IMR-90 (cell line): ENCODE results near the gene RFX1. TPM values are rescaled to one million over a fixed set of nuclear protein-coding genes. Genes with fewer than 3 reads are reported as not detected.

Source experiments
- ATAC-seq: fragments of 200-7000 bp; cut with Tn5 transposase; 2 replicates; pipeline ENCODE4 v1.9.1; 2020; ENCODE audit warnings: low read depth, mild to moderate bottlenecking, moderate library complexity
- BruUV-seq: library from RNA; stranded (reverse); fragments of 400-500 nt; replicated peaks from 2 replicates; lab custom pipeline; 2021; lab: Mats Ljungman, UMichigan
- CTCF ChIA-PET: fragments of 300-600 bp; formaldehyde crosslinking; extraction: SDS; loops from one replicate; lab custom pipeline; 2021; ENCODE audit warnings: antibody characterized with exemption; lab: Yijun Ruan, JAX
- POLR2A ChIA-PET: fragments of 300-600 bp; sonication (Branson Sonifier 250); formaldehyde crosslinking; loops from one replicate; lab custom pipeline; 2022; ENCODE audit warnings: antibody characterized with exemption; ENCODE audit not compliant: unreplicated experiment; lab: Charles Lee
- DNase-seq: peaks from one replicate; pipeline ENCODE4 v3.0.0; 2013
- H2AFZ ChIP-seq: replicated peaks from 2 replicates; pipeline ENCODE3; 2013; ENCODE audit warnings: low read length, mild to moderate bottlenecking; ENCODE audit not compliant: poor library complexity
- H2AK5ac ChIP-seq: 2 replicates; pipeline ENCODE4 v1.6.1; 2013; ENCODE audit warnings: low read depth, low read length, inconsistent platforms
- H2AK9ac ChIP-seq: replicated peaks from 2 replicates; pipeline ENCODE3; 2013; ENCODE audit warnings: mild to moderate bottlenecking, low read depth, low read length, moderate library complexity; ENCODE audit not compliant: poor library complexity
- H2BK120ac ChIP-seq: 2 replicates; pipeline ENCODE4 v1.6.1; 2013; ENCODE audit warnings: low read depth, low read length, inconsistent platforms
- H2BK15ac ChIP-seq: 3 replicates; pipeline ENCODE4 v1.6.1; 2013; ENCODE audit warnings: low read depth, low read length, inconsistent platforms
- H2BK20ac ChIP-seq: 2 replicates; pipeline ENCODE4 v1.6.1; 2013; ENCODE audit warnings: low read depth, mild to moderate bottlenecking, inconsistent platforms, low read length, moderate library complexity
- H2BK5ac ChIP-seq: 2 replicates; pipeline ENCODE4 v1.6.1; 2013; ENCODE audit warnings: mild to moderate bottlenecking, low read depth, low read length, inconsistent platforms; ENCODE audit not compliant: poor library complexity, severe bottlenecking
- H3K14ac ChIP-seq: replicated peaks from 2 replicates; pipeline ENCODE4 v1.6.1; 2013; ENCODE audit warnings: low read depth, low read length, inconsistent platforms
- H3K18ac ChIP-seq: 2 replicates; pipeline ENCODE4 v1.6.1; 2013; ENCODE audit warnings: low read depth, low read length, control low read depth
- H3K23ac ChIP-seq: 2 replicates; pipeline ENCODE4 v1.6.1; 2013; ENCODE audit warnings: low read depth, low read length, inconsistent platforms
- H3K27ac ChIP-seq: 2 replicates; pipeline ENCODE4 v1.5.1; 2013; ENCODE audit warnings: mild to moderate bottlenecking, control low read depth, low read length; ENCODE audit not compliant: insufficient read depth
- H3K27me3 ChIP-seq: 2 replicates; pipeline ENCODE4 v1.6.1; 2013; ENCODE audit warnings: low read length; ENCODE audit not compliant: control insufficient read depth, insufficient read depth
- H3K36me3 ChIP-seq: 2 replicates; pipeline ENCODE4 v1.6.1; 2013; ENCODE audit warnings: low read length, mixed read lengths; ENCODE audit not compliant: control insufficient read depth, insufficient read depth
- H3K4ac ChIP-seq: 2 replicates; pipeline ENCODE4 v1.6.1; 2013; ENCODE audit warnings: low read depth, low read length, inconsistent platforms
- H3K4me1 ChIP-seq: 2 replicates; pipeline ENCODE4 v1.6.1; 2013; ENCODE audit warnings: low read length, mixed read lengths; ENCODE audit not compliant: control insufficient read depth, insufficient read depth
- H3K4me2 ChIP-seq: 2 replicates; pipeline ENCODE4 v1.6.1; 2013; ENCODE audit warnings: low read depth, mild to moderate bottlenecking, control low read depth, low read length, moderate library complexity
- H3K4me3 ChIP-seq: 2 replicates; pipeline ENCODE4 v1.5.1; 2013; ENCODE audit warnings: low read depth, mild to moderate bottlenecking, control low read depth, low read length, moderate library complexity; ENCODE audit not compliant: insufficient read depth
- H3K56ac ChIP-seq: 2 replicates; pipeline ENCODE4 v1.6.1; 2013; ENCODE audit warnings: low read length, inconsistent platforms; ENCODE audit not compliant: insufficient read depth; ENCODE audit errors: extremely low read depth
- H3K79me1 ChIP-seq, 2 experiments: 2 replicates each; pipeline ENCODE4 v1.6.1; 2013; ENCODE audit warnings: low read length in 2 of 2, inconsistent platforms in 1 of 2, low read depth in 1 of 2
- H3K9ac ChIP-seq: 2 replicates; pipeline ENCODE4 v1.6.1; 2013; ENCODE audit warnings: low read depth, low read length, control low read depth
- H3K9me1 ChIP-seq: 2 replicates; pipeline ENCODE4 v1.6.1; 2013; ENCODE audit warnings: low read length, inconsistent platforms; ENCODE audit not compliant: insufficient read depth
- H3K9me3 ChIP-seq: 2 replicates; pipeline ENCODE4 v1.6.1; 2013; ENCODE audit warnings: low read length; ENCODE audit not compliant: control insufficient read depth, insufficient read depth
- H4K20me1 ChIP-seq: 2 replicates; pipeline ENCODE4 v1.6.1; 2013; ENCODE audit warnings: low read length, inconsistent platforms; ENCODE audit not compliant: insufficient read depth
- H4K5ac ChIP-seq: 2 replicates; pipeline ENCODE4 v1.6.1; 2013; ENCODE audit warnings: mild to moderate bottlenecking, low read depth, low read length, control low read depth
- H4K8ac ChIP-seq, 2 experiments: 2 replicates each; pipeline ENCODE4 v1.6.1; 2013; ENCODE audit warnings: low read depth in 2 of 2, low read length in 2 of 2, control low read depth in 1 of 2, inconsistent platforms in 1 of 2
- H4K91ac ChIP-seq: 2 replicates; pipeline ENCODE4 v1.6.1; 2013; ENCODE audit warnings: low read depth, low read length, inconsistent platforms; ENCODE audit not compliant: insufficient read depth
- ELK1 ChIP-seq: fragments of 150-350 bp; IDR thresholded peaks from 2 replicates; pipeline ENCODE4 v1.6.1; 2016; ENCODE audit warnings: low read depth, mild to moderate bottlenecking, low read length, moderate library complexity, borderline replicate concordance
- FOS ChIP-seq: fragments of 150-350 bp; IDR thresholded peaks from 2 replicates; pipeline ENCODE4 v1.6.1; 2016; ENCODE audit warnings: low read depth, low read length
- MAFK ChIP-seq: IDR thresholded peaks from 2 replicates; pipeline ENCODE4 v1.6.1; 2012; ENCODE audit warnings: low read depth, low read length, improper control_type of control experiment
- RAD21 ChIP-seq: IDR thresholded peaks from 2 replicates; pipeline ENCODE4 v1.6.1; 2012; ENCODE audit warnings: low read length, improper control_type of control experiment
- WGBS, 2 experiments: methylation state at CpG; one replicate each; pipeline versions ENCODE4 v1.1.5 to v1.1.7; 2013; ENCODE audit warnings: missing lambda C conversion rate in 2 of 2; ENCODE audit not compliant: insufficient read length in 1 of 2; ENCODE audit errors: extremely low coverage in 2 of 2; 5-methylcytosine and 5-hydroxymethylcytosine counted together
- dilution Hi-C: fragments of 300-500 bp; cut with HindIII; formaldehyde crosslinking; loops from one replicate; pipeline ENCODE4 v1.14.3; 2018; ENCODE audit warnings: low sequenced_read_pairs; ENCODE audit not compliant: unreplicated experiment
- in situ Hi-C: fragments of 300-500 bp; cut with MboI; formaldehyde crosslinking; loops from 3 replicates; pipeline ENCODE4 v1.14.3; 2019; ENCODE audit warnings: low sequenced_read_pairs, inconsistent platforms, mixed read lengths
- intact Hi-C: fragments of 100-400 bp; cut with micrococcal nuclease; formaldehyde crosslinking; loops from 2 replicates; pipeline ENCODE4 v1.10.0; 2022
- polyA plus RNA-seq, 3 experiments: library from polyadenylated mRNA; depleted of rRNA; stranded (reverse); fragments of >200 nt; gene quantifications; 2 replicates each; pipeline ENCODE4 v1.2.3, GENCODE V29; 2012; ENCODE audit warnings: low replicate concordance in 1 of 3
- total RNA-seq: library from RNA; depleted of rRNA; stranded (reverse); fragments of >200 nt; gene quantifications from 2 replicates; pipeline ENCODE4 v1.2.3, GENCODE V29; 2012

RFX1 gene
- total and polyA plus RNA-seq, 2 of the 4 experiments (the other 2 are of a cell fraction): 0.36 to 3.1 TPM

DNA sequence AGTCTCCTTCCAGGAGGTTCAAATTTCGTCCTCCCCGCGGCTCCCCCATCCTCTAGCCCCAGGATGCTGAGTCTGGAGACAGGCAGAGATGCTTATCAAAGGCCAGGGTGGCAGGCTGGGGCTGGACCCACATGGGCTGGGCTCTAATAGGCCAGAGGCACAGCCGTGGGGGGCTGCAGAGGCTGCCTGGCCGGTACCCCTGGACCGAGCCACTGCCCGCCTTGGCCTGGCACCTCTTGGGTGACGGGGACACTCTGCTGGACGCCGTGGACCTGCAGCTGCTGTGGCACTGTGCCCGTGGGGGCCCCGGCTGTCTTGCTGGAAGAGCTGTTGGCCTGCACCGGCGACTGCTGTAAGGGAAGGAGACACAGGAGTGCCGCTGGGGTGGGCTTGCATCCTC, 25.8 kb downstream of the RFX1 start:
- in situ Hi-C loops: no loop called here
- H3K9ac ChIP-seq: no peak overlapping the region
- no peak overlapping the region for H3K23ac ChIP-seq
- H4K5ac ChIP-seq: no peak overlapping the region
- H2BK5ac ChIP-seq: no peak overlapping the region
- H3K27me3 ChIP-seq: no peaks in the 10 kb centered on the region
- H2AFZ ChIP-seq: no peak overlapping the region
- DNase-seq (no peak), ATAC-seq (no peak)
- POLR2A ChIA-PET: no interaction called here
- peaks cover 0 to 1% of the 10 kb centered on the region in 2 experiments; a peak in 1 of 4 replicates for H3K79me1 ChIP-seq
- no peaks in the 10 kb centered on the region for H3K9me1 ChIP-seq
- no peaks in the 10 kb centered on the region for H3K4me1 ChIP-seq
- no peak overlapping the region for H4K91ac ChIP-seq
- TF ChIP-seq MAFK: no peak
- TF ChIP-seq ELK1: no peak
- no peak for TF ChIP-seq FOS
- TF ChIP-seq RAD21: no peak
- no peak overlapping the region for H3K4me3 ChIP-seq
- H2AK9ac ChIP-seq: no peak overlapping the region
- H4K8ac ChIP-seq: no peak overlapping the region
- dilution Hi-C loops: no loop called here
- CTCF ChIA-PET: no interaction called here
- no peaks in the 10 kb centered on the region for H3K9me3 ChIP-seq
- no peak overlapping the region for H3K4ac ChIP-seq
- no peak overlapping the region for H2AK5ac ChIP-seq
- H3K4me2 ChIP-seq: no peak overlapping the region
- no peak overlapping the region for H3K56ac ChIP-seq
- intact Hi-C loops: no loop called here
- H3K27ac ChIP-seq: no peak overlapping the region
- no TSS peak for BruUV-seq
- H2BK20ac ChIP-seq: no peak overlapping the region
- H3K18ac ChIP-seq: no peak overlapping the region
- no peaks in the 10 kb centered on the region for H4K20me1 ChIP-seq
- 93% methylated on average over 5 of the region's 15 CpGs; no CpG with 5 or more reads in 1 of the 2 experiments for WGBS, 2 experiments
- H3K14ac ChIP-seq: no peak overlapping the region
- no peak overlapping the region for H2BK15ac ChIP-seq
- H2BK120ac ChIP-seq: no peak overlapping the region
- H3K36me3 ChIP-seq: peaks cover 9% of the 10 kb centered on the region; the same call in 1 of the 2 replicates
